ENCODE data around the gene MAD1L1. TPM values are rescaled to one million over a fixed set of nuclear protein-coding genes. Genes with fewer than 3 reads are reported as not detected.

Gene MAD1L1
- total and polyA plus RNA-seq, 2 of the 13 experiments (the other 11 are each of a cell fraction or from before 2014, with no cell fraction given): 17.4 to 64.7 TPM

DNA sequence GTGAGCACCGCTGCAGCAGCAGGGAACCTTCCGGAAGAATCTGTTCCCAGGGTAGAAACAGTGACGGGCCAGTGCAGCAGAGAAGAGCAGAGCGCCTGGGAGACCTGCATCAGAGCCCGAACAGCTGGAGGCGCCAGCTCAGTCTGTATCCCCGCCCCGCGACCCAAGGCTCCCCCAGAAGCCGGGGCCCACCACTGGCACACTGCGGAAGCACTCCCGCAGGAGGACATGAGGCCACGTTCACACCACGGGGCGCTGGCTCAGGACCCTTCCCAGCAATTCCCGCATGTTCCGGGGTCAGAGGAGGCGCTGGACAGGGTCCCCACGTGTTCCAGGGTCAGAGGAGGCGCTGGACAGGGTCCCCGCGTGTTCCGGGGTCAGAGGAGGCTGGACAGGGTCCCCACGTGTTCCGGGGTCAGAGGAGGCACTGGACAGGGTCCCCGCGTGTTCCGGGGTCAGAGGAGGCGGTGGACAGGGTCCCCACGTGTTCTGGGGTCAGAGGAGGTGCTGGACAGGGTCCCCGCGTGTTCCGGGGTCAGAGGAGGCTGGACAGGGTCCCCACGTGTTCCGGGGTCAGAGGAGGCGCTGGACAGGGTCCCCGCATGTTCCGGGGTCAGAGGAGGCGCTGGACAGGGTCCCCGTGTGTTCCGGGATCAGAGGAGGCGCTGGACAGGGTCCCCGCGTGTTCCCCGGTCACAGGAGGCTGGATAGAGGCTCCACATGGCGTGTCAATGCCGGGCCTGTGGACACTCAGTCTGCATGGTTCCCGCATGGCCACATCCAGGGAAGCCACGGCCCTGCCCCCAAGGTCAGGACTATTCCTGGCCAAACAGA lies 117.6 kb downstream of the MAD1L1 start:
- FAIRE-seq: no peak
- Histone ChIP-seq H3K36me3 (replicated peaks in 1 of 2; ENCODE audit: control insufficient read depth in 1 of 2, insufficient read depth in 2 of 2, low read length in 2 of 2) (peaks cover 0 to 5% of the 10 kb centered on the region in 2 experiments; a peak in 3 of 5 replicates), H3K27me3 (ENCODE audit: control insufficient read depth in 1 of 2, insufficient read depth in 2 of 2, low read length in 2 of 2) (no peaks in the 10 kb centered on the region), H3K9ac (ENCODE audit: insufficient read depth, low read depth, low read length) (no peak overlapping the region), H3K4me3 (replicated peaks in 1 of 3; ENCODE audit: insufficient read depth in 1 of 3, low read depth in 2 of 3, low read length in 3 of 3) (no peak overlapping the region), H3K79me2 (ENCODE audit: insufficient read depth, low read length) (peaks cover 4% of the 10 kb centered on the region), H4K20me1 (ENCODE audit: insufficient read depth, low read length) (no peaks in the 10 kb centered on the region), H3K27ac (ENCODE audit: extremely low read length, insufficient read depth, low read length) (no peak overlapping the region), H3K4me2 (ENCODE audit: low read depth, low read length) (no peak overlapping the region), H3K4me1 (ENCODE audit: insufficient read depth, low read length) (peaks cover 48% of the 10 kb centered on the region), H3K9me3 (ENCODE audit: low read length) (no peaks in the 10 kb centered on the region), H2AFZ (ENCODE audit: low read length) (no peak overlapping the region)
- intact Hi-C loops (cut with micrococcal nuclease; ENCODE audit: unreplicated experiment): no loop called here
- no TSS peak for BruUV-seq (replicated peaks)
- ChIA-PET POLR2A (no interaction called here), CTCF (ENCODE audit: low intra/inter-chr PET ratio, low total read pairs) (no interaction called here)
- TF ChIP-seq AGO2 (optimal IDR thresholded peaks at IDR 0.05; ENCODE audit: low read depth, low read length) (peak; percentile 72), RBFOX2 (IDR thresholded peaks at IDR 0.05; ENCODE audit: low read depth, low read length) (peak; percentile 33; the same call in 1 of the 2 replicates), POLR2G (IDR thresholded peaks at IDR 0.05; ENCODE audit: low read depth, low read length) (0 out of 2 replicates have a peak, but pooled peaks have one; percentile 30), TAF15 (IDR thresholded peaks at IDR 0.05; ENCODE audit: low read depth, low read length, poor library complexity, severe bottlenecking) (no peak), SMAD1 (CRISPR knock-in tag; IDR thresholded peaks at IDR 0.05; ENCODE audit: borderline replicate concordance, low read depth) (no peak)
- DNase-seq (ENCODE audit: low spot score): no peak
- in situ Hi-C loops (cut with HindIII; ENCODE audit: extremely low pct_ligation_motif_present, low pct_unique_long_range_greater_than_20kb): no loop called here
- 97% methylated on average over 23 of the region's 49 CpGs for WGBS (ENCODE audit: low lambda C conversion rate)
- ATAC-seq: no peak

DNA sequence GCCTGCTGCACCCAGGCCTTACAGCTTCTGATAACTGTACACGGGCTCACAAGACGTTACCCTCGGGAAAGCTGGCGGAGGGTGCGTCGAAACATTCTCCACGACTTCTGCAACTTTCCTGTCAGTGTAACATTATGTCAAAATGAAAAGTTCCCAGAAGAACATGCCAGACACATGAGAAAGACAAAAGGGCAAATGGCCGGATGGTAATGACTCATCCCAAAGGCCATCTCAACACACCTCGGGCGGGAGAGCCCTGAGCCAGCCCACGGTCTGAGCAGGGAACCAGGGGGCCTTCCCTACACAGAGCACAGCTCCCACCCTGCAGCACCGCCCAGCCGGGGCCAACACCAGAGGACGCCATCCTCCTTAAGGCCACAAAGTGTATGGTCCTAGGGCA lies 118.7 kb downstream of the MAD1L1 start:
- H3K27me3 ChIP-seq (ENCODE audit: control insufficient read depth in 1 of 2, insufficient read depth in 2 of 2, low read length in 2 of 2): no peaks in the 10 kb centered on the region
- POLR2A ChIA-PET: no interaction called here
- TF ChIP-seq, protein P1, sequence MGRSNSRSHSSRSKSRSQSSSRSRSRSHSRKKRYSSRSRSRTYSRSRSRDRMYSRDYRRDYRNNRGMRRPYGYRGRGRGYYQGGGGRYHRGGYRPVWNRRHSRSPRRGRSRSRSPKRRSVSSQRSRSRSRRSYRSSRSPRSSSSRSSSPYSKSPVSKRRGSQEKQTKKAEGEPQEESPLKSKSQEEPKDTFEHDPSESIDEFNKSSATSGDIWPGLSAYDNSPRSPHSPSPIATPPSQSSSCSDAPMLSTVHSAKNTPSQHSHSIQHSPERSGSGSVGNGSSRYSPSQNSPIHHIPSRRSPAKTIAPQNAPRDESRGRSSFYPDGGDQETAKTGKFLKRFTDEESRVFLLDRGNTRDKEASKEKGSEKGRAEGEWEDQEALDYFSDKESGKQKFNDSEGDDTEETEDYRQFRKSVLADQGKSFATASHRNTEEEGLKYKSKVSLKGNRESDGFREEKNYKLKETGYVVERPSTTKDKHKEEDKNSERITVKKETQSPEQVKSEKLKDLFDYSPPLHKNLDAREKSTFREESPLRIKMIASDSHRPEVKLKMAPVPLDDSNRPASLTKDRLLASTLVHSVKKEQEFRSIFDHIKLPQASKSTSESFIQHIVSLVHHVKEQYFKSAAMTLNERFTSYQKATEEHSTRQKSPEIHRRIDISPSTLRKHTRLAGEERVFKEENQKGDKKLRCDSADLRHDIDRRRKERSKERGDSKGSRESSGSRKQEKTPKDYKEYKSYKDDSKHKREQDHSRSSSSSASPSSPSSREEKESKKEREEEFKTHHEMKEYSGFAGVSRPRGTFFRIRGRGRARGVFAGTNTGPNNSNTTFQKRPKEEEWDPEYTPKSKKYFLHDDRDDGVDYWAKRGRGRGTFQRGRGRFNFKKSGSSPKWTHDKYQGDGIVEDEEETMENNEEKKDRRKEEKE (IDR thresholded peaks at IDR 0.05): no peak
- TF ChIP-seq IRX3 (CRISPR knock-in tag; IDR thresholded peaks at IDR 0.05; ENCODE audit: borderline replicate concordance, low read depth): 0 out of 2 replicates have a peak, but pooled peaks have one; percentile 40
- peak; percentile 32; the same call in 1 of the 2 replicates for TF ChIP-seq FOSL2 (CRISPR knock-in tag; IDR thresholded peaks at IDR 0.05)
- FAIRE-seq: no peak
- no TSS peak for BruUV-seq (replicated peaks)
- no peaks in the 10 kb centered on the region for H3K9me3 ChIP-seq (ENCODE audit: low read length)
- intact Hi-C loops (cut with micrococcal nuclease; ENCODE audit: unreplicated experiment) (no loop called here), in situ Hi-C loops (cut with HindIII; ENCODE audit: extremely low pct_ligation_motif_present, low pct_unique_long_range_greater_than_20kb) (no loop called here)
- H3K36me3 ChIP-seq (replicated peaks in 1 of 2; ENCODE audit: control insufficient read depth in 1 of 2, insufficient read depth in 2 of 2, low read length in 2 of 2): peaks cover 0 to 5% of the 10 kb centered on the region in 2 experiments; a peak in 3 of 5 replicates
- no peak overlapping the region for H3K4me2 ChIP-seq (ENCODE audit: low read depth, low read length)
- CTCF ChIA-PET (ENCODE audit: low intra/inter-chr PET ratio, low total read pairs): no interaction called here
- H4K20me1 ChIP-seq (ENCODE audit: insufficient read depth, low read length): no peaks in the 10 kb centered on the region
- 96% methylated on average over 14 of the region's 14 CpGs for WGBS (ENCODE audit: low lambda C conversion rate)
- H2AFZ ChIP-seq (ENCODE audit: low read length): no peak overlapping the region
- DNase-seq (ENCODE audit: low spot score): no peak
- peaks cover 59% of the 10 kb centered on the region for H3K4me1 ChIP-seq (ENCODE audit: insufficient read depth, low read length)
- H3K79me2 ChIP-seq (ENCODE audit: insufficient read depth, low read length): peaks cover 6% of the 10 kb centered on the region
- no peak overlapping the region for H3K4me3 ChIP-seq (replicated peaks in 1 of 3; ENCODE audit: insufficient read depth in 1 of 3, low read depth in 2 of 3, low read length in 3 of 3)
- no peak for ATAC-seq
- H3K27ac ChIP-seq (ENCODE audit: extremely low read length, insufficient read depth, low read length): no peak overlapping the region
- no peak overlapping the region for H3K9ac ChIP-seq (ENCODE audit: insufficient read depth, low read depth, low read length)

Data from HepG2 (cell line).